Psoas muscle (tissue), 8 donors: Measurements from ENCODE around the gene ALK. TPM values are rescaled to one million over a fixed set of nuclear protein-coding genes. Genes with fewer than 3 reads are reported as not detected.

Experiments
- ATAC-seq, 4 donors: fragments of 200-7000 bp; cut with Tn5 transposase; one replicate each; pipeline ENCODE4 v1.9.1; 2020; ENCODE audit warnings: moderate library complexity in 3 of 4, mild to moderate bottlenecking in 2 of 4
- DNase-seq, 2 donors: peaks; one replicate each; pipeline ENCODE4 v3.0.0-alpha.2; 2020
- H3K27ac ChIP-seq: fragments of 200-600 bp; one replicate; pipeline ENCODE4 v1.8.0; 2022
- H3K27me3 ChIP-seq, 3 donors: fragments of 200-600 bp in 1 of 3; one replicate each; pipeline versions ENCODE4 v1.6.1 to v1.8.0; 2013 to 2022; ENCODE audit warnings: low read length in 2 of 3, mild to moderate bottlenecking in 2 of 3, moderate library complexity in 1 of 3; ENCODE audit not compliant: insufficient read depth in 3 of 3
- H3K36me3 ChIP-seq, 2 donors: fragments of 200-600 bp in 1 of 2; one replicate each; pipeline versions ENCODE4 v1.6.1 to v1.8.0; 2013 to 2022; ENCODE audit warnings: low read depth in 1 of 2, mild to moderate bottlenecking in 1 of 2, moderate library complexity in 1 of 2; ENCODE audit not compliant: insufficient read depth in 1 of 2
- H3K4me1 ChIP-seq: fragments of 200-600 bp; one replicate; pipeline ENCODE4 v1.8.0; 2022
- H3K4me3 ChIP-seq: fragments of 200-600 bp; one replicate; pipeline ENCODE4 v1.8.0; 2022; ENCODE audit warnings: mild to moderate bottlenecking
- H3K9me3 ChIP-seq: fragments of 200-600 bp; one replicate; pipeline ENCODE4 v1.8.0; 2022
- CTCF ChIP-seq: fragments of 200-600 bp; IDR thresholded peaks from one replicate; pipeline ENCODE4 v1.8.0; 2022; ENCODE audit warnings: antibody characterized with exemption
- WGBS, 3 donors: extraction: QIAGEN DNeasy Blood & Tissue Kit; methylation state at CpG; one replicate each; pipeline versions ENCODE4 v1.1.6 to v1.1.7; 2013; 5-methylcytosine and 5-hydroxymethylcytosine counted together
- intact Hi-C, 2 donors: fragments of 100-400 bp; cut with DNase I; formaldehyde crosslinking; loops; one replicate each; pipeline versions ENCODE4 v1.11.0 to v1.14.2; 2022
- polyA plus RNA-seq, 3 donors: library from polyadenylated mRNA; stranded (reverse); fragments of 200-250 nt; gene quantifications; one replicate each; pipeline ENCODE4 v1.2.3, GENCODE V29; 2013
- total RNA-seq, 4 donors: library from RNA; stranded (reverse); fragmentation: NEBNext Ultra II Directional in 2 of 4; extraction: Animal tissue kit (Norgen Biotek cat#: 25700) in 2 of 4; gene quantifications; one replicate each; pipeline versions ENCODE4 v1.2.1 to v1.2.4, GENCODE V29; 2021 to 2023
- donor health status: healthy with polysubstance abuse.
- donor health status: DM: no; HTN: no; CAD: no; lungs with moderate emphysema.
- donor health status: Bipolar disorder and iron deficiency.
- donor health status: healthy.
- donor health status: DM: yes; HTN: yes; CAD: no.
- donor health status: DM: no; HTN: no; CAD: no.
- donor health status: DM: no; HTN: no; CAD: no.
- donor health status: DM: yes; HTN: yes; CAD: no.

The ALK gene
- total and polyA plus RNA-seq, 7 donors, result 0.03 to 0.32 (median 0.08) TPM; not detected in 2

GRCh38 chr2:29848566-29849310 is 72.6 kb downstream of the ALK start:
- ATAC-seq, result no peak
- no peak for TF ChIP-seq CTCF
- intact Hi-C loops, result no loop called here
- no peak for DNase-seq
- Histone ChIP-seq H3K27me3 (no peaks in the 10 kb centered on the region), H3K27ac (no peak overlapping the region), H3K4me3 (no peak overlapping the region), H3K9me3 (no peaks in the 10 kb centered on the region), H3K36me3 (no peaks in the 10 kb centered on the region), H3K4me1 (no peaks in the 10 kb centered on the region)
- WGBS, 3 donors, result 56 to 62% (median 58%) methylated on average over 12 of the region's 12 CpGs

- WGBS, 3 donors, result 28 to 35% (median 32%) methylated on average over 6 of the region's 6 CpGs
- no peaks in the 10 kb centered on the region for H3K36me3 ChIP-seq
- ATAC-seq (no peak), DNase-seq (no peak)
- H3K4me3 ChIP-seq, result no peak overlapping the region
- intact Hi-C loops, result no loop called here
- TF ChIP-seq CTCF, result no peak
- H3K4me1 ChIP-seq, result no peaks in the 10 kb centered on the region
- no peaks in the 10 kb centered on the region for H3K9me3 ChIP-seq
- no peak overlapping the region for H3K27ac ChIP-seq
- no peaks in the 10 kb centered on the region for H3K27me3 ChIP-seq
Measured at GRCh38 chr2:29847886-29848285, 73.5 kb downstream of the ALK start.

- Histone ChIP-seq H3K9me3 (no peaks in the 10 kb centered on the region), H3K27ac (no peak overlapping the region), H3K36me3 (no peaks in the 10 kb centered on the region), H3K4me3 (no peak overlapping the region), H3K4me1 (no peaks in the 10 kb centered on the region), H3K27me3 (no peaks in the 10 kb centered on the region)
- WGBS, 3 donors, result 67 to 79% (median 77%) methylated on average over 3 of the region's 3 CpGs
- TF ChIP-seq CTCF, result no peak
- no peak for ATAC-seq
- no peak for DNase-seq
- intact Hi-C loops, result loop anchor here (5.0 kb wide), 5 partner anchors 533 to 883 kb away; no protein-coding TSS in a partner anchor
Measured at GRCh38 chr2:29844713-29845326, 76.6 kb downstream of the ALK start.

GRCh38 chr2:29841386-29842004 is 79.9 kb downstream of the ALK start:
- no peak overlapping the region for H3K27ac ChIP-seq
- no peaks in the 10 kb centered on the region for H3K36me3 ChIP-seq
- 47 to 54% (median 53%) methylated on average over 6 of the region's 6 CpGs for WGBS, 3 donors
- no peaks in the 10 kb centered on the region for H3K4me1 ChIP-seq
- peak; percentile 84 for TF ChIP-seq CTCF
- H3K27me3 ChIP-seq, result no peaks in the 10 kb centered on the region
- no peak for DNase-seq
- H3K9me3 ChIP-seq, result peaks cover 12% of the 10 kb centered on the region
- intact Hi-C loops, result loop anchor here (5.0 kb wide), 5 partner anchors 529 to 879 kb away; no protein-coding TSS in a partner anchor
- H3K4me3 ChIP-seq, result no peak overlapping the region
- ATAC-seq, result peak in 3 of 4 donors; percentile 62 to 78 (median 70)
